HG02571 (cell line): ENCODE measurements around the gene CFAP161.

Source experiments
- ATAC-seq: cut with Tn5 transposase; IDR thresholded peaks from one replicate; pipeline ENCODE4 v1.9.1; 2021; ENCODE audit warnings: mild to moderate bottlenecking, moderate library complexity; ENCODE audit not compliant: unreplicated experiment

The CFAP161 gene

GRCh38 chr15:81133782-81134461, at the start of gene CFAP161:
Gene CFAP161 (plus strand): TSS chr15:81134270. CDS start chr15:81134330, 60 bp downstream.
- ATAC-seq, result no peak

- ATAC-seq, result no peak
Measured at GRCh38 chr15:81084716-81085115, 49.4 kb upstream of the CFAP161 start.

GRCh38 chr15:81085213-81085612, 48.9 kb upstream of the CFAP161 start:
- ATAC-seq, result no peak

GRCh38 chr15:81085898-81086297, 48.2 kb upstream of the CFAP161 start:
- no peak for ATAC-seq

- no peak for ATAC-seq
Measured at GRCh38 chr15:81087066-81087465, 47.0 kb upstream of the CFAP161 start.

GRCh38 chr15:81087694-81088093, 46.4 kb upstream of the CFAP161 start:
- ATAC-seq, result no peak

GRCh38 chr15:81088470-81089013, 45.5 kb upstream of the CFAP161 start:
- no peak for ATAC-seq

GRCh38 chr15:81091889-81092558, 42.0 kb upstream of the CFAP161 start:
- no peak for ATAC-seq

GRCh38 chr15:81092559-81092902, 41.5 kb upstream of the CFAP161 start:
- no peak for ATAC-seq

GRCh38 chr15:81093961-81094360, 40.1 kb upstream of the CFAP161 start:
- no peak for ATAC-seq

GRCh38 chr15:81095690-81096365, 38.2 kb upstream of the CFAP161 start:
- ATAC-seq, result no peak

- no peak for ATAC-seq
Measured at GRCh38 chr15:81096398-81096797, 37.7 kb upstream of the CFAP161 start.

GRCh38 chr15:81097116-81097889, 36.8 kb upstream of the CFAP161 start:
- ATAC-seq, result no peak

- ATAC-seq, result no peak
Measured at GRCh38 chr15:81097890-81098280, 36.2 kb upstream of the CFAP161 start.

- no peak for ATAC-seq
Measured at GRCh38 chr15:81098349-81098748, 35.7 kb upstream of the CFAP161 start.

- no peak for ATAC-seq
Measured at GRCh38 chr15:81098861-81099651, 35.0 kb upstream of the CFAP161 start.

- ATAC-seq, result no peak
Measured at GRCh38 chr15:81101894-81102815, 31.9 kb upstream of the CFAP161 start.

- no peak for ATAC-seq
Measured at GRCh38 chr15:81103857-81104256, 30.2 kb upstream of the CFAP161 start.

- ATAC-seq, result no peak
Measured at GRCh38 chr15:81105545-81105944, 28.5 kb upstream of the CFAP161 start.
